Lower lobe of right lung (tissue), 2 donors: ENCODE results near the gene CCDC170. TPM values are rescaled to one million over a fixed set of nuclear protein-coding genes. Genes with fewer than 3 reads are reported as not detected.

ENCODE experiments used
- ATAC-seq, 2 donors: fragments of 200-7000 bp; cut with Tn5 transposase; one replicate each; pipeline ENCODE4 v1.9.1; 2020 to 2022; ENCODE audit warnings: mild to moderate bottlenecking in 2 of 2, moderate library complexity in 2 of 2
- DNase-seq: peaks from one replicate; pipeline ENCODE4 v3.0.0-alpha.2; 2020
- H3K27ac ChIP-seq: fragments of 200-600 bp; one replicate; pipeline ENCODE4 v1.8.0; 2022
- H3K27me3 ChIP-seq: fragments of 200-600 bp; one replicate; pipeline ENCODE4 v1.8.0; 2022; ENCODE audit warnings: low read depth
- H3K36me3 ChIP-seq: fragments of 200-600 bp; one replicate; pipeline ENCODE4 v1.8.0; 2022; ENCODE audit warnings: mild to moderate bottlenecking
- H3K4me1 ChIP-seq: fragments of 200-600 bp; one replicate; pipeline ENCODE4 v1.8.0; 2022
- H3K4me3 ChIP-seq: fragments of 200-600 bp; one replicate; pipeline ENCODE4 v1.8.0; 2022; ENCODE audit warnings: mild to moderate bottlenecking
- H3K9me3 ChIP-seq: fragments of 200-600 bp; one replicate; pipeline ENCODE4 v1.8.0; 2022
- intact Hi-C: fragments of 100-400 bp; cut with DNase I; formaldehyde crosslinking; loops from one replicate; pipeline ENCODE4 v1.11.0; 2022
- total RNA-seq: library from RNA; stranded (reverse); fragmentation: NEBNext Ultra II Directional; extraction: Animal tissue kit (Norgen Biotek cat#: 25700); gene quantifications from one replicate; pipeline ENCODE4 v1.2.1, GENCODE V29; 2021
- TF ChIP-seq, protein P1 (sequence below): fragments of 200-600 bp; IDR thresholded peaks from one replicate; pipeline ENCODE4 v1.8.0; 2022; ENCODE audit warnings: antibody characterized with exemption, mild to moderate bottlenecking
- donor health status: DM: no; HTN: yes; CAD: no; lungs with severe emphysema.

The CCDC170 gene
- total RNA-seq, 1 donor from 2014 or later, result 5.4 TPM

DNA sequence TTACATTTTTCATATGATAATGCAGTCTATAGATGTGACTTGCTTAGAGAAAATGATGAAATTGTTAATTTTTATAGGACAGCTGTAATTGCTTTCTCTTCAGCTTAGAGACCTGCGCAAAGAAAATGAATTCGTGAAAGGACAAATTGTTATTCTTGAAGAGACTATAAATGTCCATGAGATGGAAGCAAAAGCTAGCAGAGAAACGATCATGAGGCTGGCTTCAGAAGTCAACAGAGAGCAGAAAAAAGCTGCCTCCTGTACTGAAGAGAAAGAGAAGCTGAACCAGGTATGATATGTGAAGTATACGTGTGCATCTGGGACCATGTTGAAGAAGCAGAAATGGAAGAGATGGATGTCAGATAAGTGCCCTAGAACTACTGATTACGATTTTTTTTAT lies 54.4 kb downstream of the CCDC170 start:
- peaks cover 6% of the 10 kb centered on the region for H3K9me3 ChIP-seq
- intact Hi-C loops, result no loop called here
- no peak overlapping the region for H3K4me3 ChIP-seq
- no peaks in the 10 kb centered on the region for H3K4me1 ChIP-seq
- no peaks in the 10 kb centered on the region for H3K27me3 ChIP-seq
- H3K36me3 ChIP-seq, result no peaks in the 10 kb centered on the region
- no peak overlapping the region for H3K27ac ChIP-seq
- DNase-seq (no peak), ATAC-seq (no peak)
- TF ChIP-seq, protein P1, sequence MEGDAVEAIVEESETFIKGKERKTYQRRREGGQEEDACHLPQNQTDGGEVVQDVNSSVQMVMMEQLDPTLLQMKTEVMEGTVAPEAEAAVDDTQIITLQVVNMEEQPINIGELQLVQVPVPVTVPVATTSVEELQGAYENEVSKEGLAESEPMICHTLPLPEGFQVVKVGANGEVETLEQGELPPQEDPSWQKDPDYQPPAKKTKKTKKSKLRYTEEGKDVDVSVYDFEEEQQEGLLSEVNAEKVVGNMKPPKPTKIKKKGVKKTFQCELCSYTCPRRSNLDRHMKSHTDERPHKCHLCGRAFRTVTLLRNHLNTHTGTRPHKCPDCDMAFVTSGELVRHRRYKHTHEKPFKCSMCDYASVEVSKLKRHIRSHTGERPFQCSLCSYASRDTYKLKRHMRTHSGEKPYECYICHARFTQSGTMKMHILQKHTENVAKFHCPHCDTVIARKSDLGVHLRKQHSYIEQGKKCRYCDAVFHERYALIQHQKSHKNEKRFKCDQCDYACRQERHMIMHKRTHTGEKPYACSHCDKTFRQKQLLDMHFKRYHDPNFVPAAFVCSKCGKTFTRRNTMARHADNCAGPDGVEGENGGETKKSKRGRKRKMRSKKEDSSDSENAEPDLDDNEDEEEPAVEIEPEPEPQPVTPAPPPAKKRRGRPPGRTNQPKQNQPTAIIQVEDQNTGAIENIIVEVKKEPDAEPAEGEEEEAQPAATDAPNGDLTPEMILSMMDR, result no peak

DNA sequence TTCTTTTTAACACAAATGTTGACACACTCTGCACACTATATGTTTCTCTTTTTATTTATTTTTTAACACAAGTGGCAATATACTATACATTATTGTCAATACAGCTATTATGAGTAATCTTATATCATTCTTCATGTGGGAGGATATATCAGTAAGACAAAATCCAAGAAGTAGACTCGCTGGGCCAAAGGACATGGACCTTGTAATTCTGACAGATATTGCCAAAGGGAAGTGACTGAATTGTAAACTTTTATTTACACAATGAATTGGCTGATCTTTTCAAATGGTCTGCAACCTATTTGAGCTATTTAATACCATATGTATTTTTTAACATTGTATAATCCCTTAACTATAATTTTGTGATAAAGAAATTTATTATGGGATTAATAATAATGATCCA lies 56.0 kb downstream of the CCDC170 start:
- TF ChIP-seq, protein P1, result no peak
- H3K4me3 ChIP-seq, result no peak overlapping the region
- H3K4me1 ChIP-seq, result peaks cover 3% of the 10 kb centered on the region
- H3K27ac ChIP-seq, result no peak overlapping the region
- H3K27me3 ChIP-seq, result no peaks in the 10 kb centered on the region
- H3K9me3 ChIP-seq, result peaks cover 6% of the 10 kb centered on the region
- H3K36me3 ChIP-seq, result no peaks in the 10 kb centered on the region
- DNase-seq (no peak), ATAC-seq (no peak)
- intact Hi-C loops, result no loop called here

DNA sequence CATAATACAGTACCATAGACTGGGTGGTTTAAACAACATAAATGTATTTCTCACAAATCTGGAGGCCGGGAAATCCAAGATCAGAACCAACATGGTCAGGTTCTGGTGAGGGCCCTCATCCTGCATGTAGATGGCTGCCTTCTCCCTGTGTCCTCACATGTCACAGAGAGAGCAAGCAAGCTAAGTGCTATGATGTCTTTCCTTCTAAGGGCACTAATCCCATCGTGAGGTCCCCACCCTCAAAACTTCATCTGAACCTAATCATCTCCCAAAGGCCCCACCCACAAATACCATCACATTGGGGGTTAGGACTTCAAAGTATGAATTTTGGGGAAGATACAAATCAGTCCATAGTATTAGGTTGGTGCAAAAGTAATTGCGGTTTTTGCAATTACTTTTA lies 56.8 kb downstream of the CCDC170 start:
- ATAC-seq (no peak), DNase-seq (no peak)
- Histone ChIP-seq H3K27ac (no peak overlapping the region), H3K9me3 (peaks cover 6% of the 10 kb centered on the region), H3K4me3 (no peak overlapping the region), H3K27me3 (no peaks in the 10 kb centered on the region), H3K4me1 (peaks cover 3% of the 10 kb centered on the region), H3K36me3 (no peaks in the 10 kb centered on the region)
- TF ChIP-seq, protein P1, result no peak
- intact Hi-C loops, result no loop called here

DNA sequence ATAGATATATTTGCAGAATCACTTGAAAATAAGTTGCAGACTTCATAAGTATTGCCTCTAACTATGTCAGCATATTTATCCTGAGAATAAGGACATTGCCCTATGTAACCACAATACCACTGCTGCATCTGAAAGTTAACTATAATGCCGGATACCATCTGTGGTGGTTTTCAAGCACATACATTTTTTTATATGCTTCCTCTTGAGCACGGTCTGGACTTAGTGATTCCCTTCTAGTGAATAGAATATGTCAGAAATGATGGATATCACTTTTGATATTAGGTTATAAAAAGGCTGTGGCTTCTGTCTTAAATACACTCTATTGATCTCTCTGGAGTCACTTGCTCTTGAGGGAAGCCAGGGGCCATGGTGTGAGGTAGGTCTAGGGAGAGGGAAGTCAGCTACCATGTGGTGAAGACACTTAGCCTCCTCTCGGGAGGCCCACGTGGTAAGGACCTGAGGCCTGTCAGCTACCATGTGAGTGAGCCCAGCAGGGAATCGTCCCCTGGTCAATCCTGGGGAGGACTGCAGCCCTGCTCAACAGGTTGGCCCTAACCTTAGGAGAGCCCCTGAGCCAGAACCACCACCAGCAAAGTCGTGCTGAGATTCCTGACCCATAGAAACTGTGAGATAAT lies 57.5 kb downstream of the CCDC170 start:
- Histone ChIP-seq H3K36me3 (no peaks in the 10 kb centered on the region), H3K27ac (no peak overlapping the region), H3K27me3 (no peaks in the 10 kb centered on the region), H3K4me1 (peaks cover 3% of the 10 kb centered on the region), H3K4me3 (no peak overlapping the region), H3K9me3 (peaks cover 6% of the 10 kb centered on the region)
- DNase-seq (no peak), ATAC-seq (no peak)
- intact Hi-C loops, result no loop called here
- TF ChIP-seq, protein P1, result no peak

DNA sequence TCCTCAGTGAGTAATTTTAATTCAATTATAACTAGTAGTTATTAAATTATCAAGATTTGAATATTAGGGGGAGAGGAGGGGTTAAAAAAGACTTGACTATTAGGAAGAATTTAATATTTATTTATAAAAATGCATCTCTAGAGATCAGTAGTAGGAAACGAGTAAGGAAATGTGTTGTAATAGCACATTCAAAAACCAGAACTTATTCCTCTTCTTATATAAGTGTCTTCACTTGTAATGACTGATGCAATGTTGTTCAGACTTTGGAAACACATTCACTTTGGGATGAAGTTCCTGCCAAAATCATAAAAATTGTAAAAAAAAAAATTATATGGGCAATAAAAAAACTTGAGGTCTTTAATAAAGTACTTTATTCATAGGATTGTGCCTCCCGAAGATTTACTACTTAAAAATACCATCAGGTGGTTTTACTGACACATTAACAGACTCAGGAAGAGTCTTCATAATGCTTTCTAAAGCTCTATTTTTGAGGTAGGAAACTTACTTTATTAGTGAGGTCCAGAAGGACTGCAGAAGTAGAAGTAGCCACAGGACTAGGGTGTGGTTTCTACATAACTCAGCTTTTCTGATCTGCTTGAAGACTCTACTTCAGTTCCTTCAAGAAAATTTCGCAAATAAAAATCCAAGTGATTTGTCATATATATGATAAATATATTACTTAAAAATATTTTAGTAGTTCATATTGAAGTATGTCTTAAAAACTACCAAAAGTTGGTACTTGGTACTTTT lies 59.8 kb downstream of the CCDC170 start:
- Histone ChIP-seq H3K27ac (no peak overlapping the region), H3K36me3 (no peaks in the 10 kb centered on the region), H3K9me3 (peaks cover 6% of the 10 kb centered on the region), H3K4me1 (peaks cover 3% of the 10 kb centered on the region), H3K27me3 (no peaks in the 10 kb centered on the region), H3K4me3 (no peak overlapping the region)
- peak in 1 of 2 donors; percentile 54 for ATAC-seq
- TF ChIP-seq, protein P1, result no peak
- no peak for DNase-seq
- intact Hi-C loops, result no loop called here
